Measurements from ENCODE around the gene FOXO6.

The FOXO6 gene

GRCh38 chr1:41353744-41354143 lies 7.5 kb upstream of the FOXO6 start:
- no peak for DNase-seq

- no peak for DNase-seq
Observed at GRCh38 chr1:41354956-41355355, 6.3 kb upstream of the FOXO6 start.

- no peak for DNase-seq
Observed at GRCh38 chr1:41355356-41355755, 5.9 kb upstream of the FOXO6 start.

- DNase-seq, result no peak
Observed at GRCh38 chr1:41355761-41356160, 5.5 kb upstream of the FOXO6 start.

GRCh38 chr1:41356752-41357151 lies 4.5 kb upstream of the FOXO6 start:
- no peak for DNase-seq

GRCh38 chr1:41357451-41358101 lies 3.7 kb upstream of the FOXO6 start:
- no peak for DNase-seq

- DNase-seq, result no peak
Observed at GRCh38 chr1:41358131-41359021, 2.9 kb upstream of the FOXO6 start.

GRCh38 chr1:41359211-41360073 lies 1.8 kb upstream of the FOXO6 start:
- no peak for DNase-seq

GRCh38 chr1:41360074-41360785 lies 1.0 kb upstream of the FOXO6 start:
- no peak for DNase-seq

- no peak for DNase-seq
Observed at GRCh38 chr1:41361495-41362356, 492 bp downstream of the FOXO6 start.

- no peak for DNase-seq
Observed at GRCh38 chr1:41362357-41362721, 1.1 kb downstream of the FOXO6 start.

GRCh38 chr1:41362749-41363590 lies 1.7 kb downstream of the FOXO6 start:
- DNase-seq, result no peak

GRCh38 chr1:41363591-41364320 lies 2.5 kb downstream of the FOXO6 start:
- DNase-seq, result no peak

GRCh38 chr1:41364442-41365319 lies 3.4 kb downstream of the FOXO6 start:
- DNase-seq, result no peak

GRCh38 chr1:41365320-41365633 lies 4.0 kb downstream of the FOXO6 start:
- no peak for DNase-seq

- no peak for DNase-seq
Observed at GRCh38 chr1:41365772-41366454, 4.7 kb downstream of the FOXO6 start.

GRCh38 chr1:41366455-41367287 lies 5.4 kb downstream of the FOXO6 start:
- peak; percentile 16 for DNase-seq

GRCh38 chr1:41367288-41367642 lies 6.0 kb downstream of the FOXO6 start:
- no peak for DNase-seq
